Fibroblast of mammary gland (primary cell): ENCODE measurements around the gene WWOX.

ENCODE experiments used
- DNase-seq: peaks from one replicate; pipeline ENCODE4 v3.0.0-alpha.2; 2010; ENCODE audit warnings: low read depth
- H3K4me3 ChIP-seq: 2 replicates; pipeline ENCODE4 v1.5.1; 2011; ENCODE audit warnings: low read depth, mild to moderate bottlenecking, low read length, moderate library complexity; ENCODE audit not compliant: control insufficient read depth
- TF ChIP-seq, protein P1 (sequence below): conservative IDR thresholded peaks from 2 replicates; pipeline ENCODE4 v1.5.1; 2011; ENCODE audit warnings: low read depth, low read length, inconsistent platforms; ENCODE audit not compliant: control insufficient read depth, insufficient read depth

Gene WWOX

DNA sequence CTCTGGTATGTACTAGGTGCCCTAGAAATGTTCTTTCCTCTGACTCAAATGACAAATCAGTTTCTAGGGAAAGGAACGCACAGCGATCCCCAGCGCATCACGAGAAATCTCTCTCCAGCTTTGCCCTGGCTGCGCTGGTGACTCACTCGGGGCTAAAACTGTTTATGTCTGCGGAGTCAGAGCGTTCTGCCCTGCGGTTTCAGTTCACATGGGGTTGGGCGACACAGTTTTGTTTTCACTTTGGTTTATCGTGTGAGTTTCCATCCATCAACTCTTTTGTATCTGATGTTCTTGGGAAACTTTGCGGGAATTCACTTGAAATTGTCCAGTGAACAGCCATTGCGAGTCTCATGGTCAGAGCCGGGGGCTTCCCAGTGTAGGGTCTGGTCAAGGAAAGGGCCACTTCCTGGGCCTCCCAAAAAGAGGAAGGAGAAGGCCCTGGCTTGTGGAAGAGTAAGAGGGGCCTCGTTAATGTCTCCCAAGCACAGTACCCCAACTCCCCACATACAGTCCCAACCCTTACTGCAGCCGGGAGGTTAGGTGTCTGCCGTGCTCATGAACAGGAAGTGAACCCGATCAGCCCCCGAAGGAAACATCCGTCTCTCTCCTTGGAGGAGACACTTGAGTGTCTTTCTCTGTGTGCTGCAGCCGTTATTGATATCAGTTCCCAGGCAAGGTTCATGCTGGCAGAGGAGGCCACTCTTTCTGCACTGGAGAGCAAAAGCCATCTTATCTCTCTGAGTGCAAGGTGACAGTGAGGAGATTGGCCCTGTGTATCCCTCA is 643.2 kb downstream of the WWOX start:
- DNase-seq, result no peak
- TF ChIP-seq, protein P1, sequence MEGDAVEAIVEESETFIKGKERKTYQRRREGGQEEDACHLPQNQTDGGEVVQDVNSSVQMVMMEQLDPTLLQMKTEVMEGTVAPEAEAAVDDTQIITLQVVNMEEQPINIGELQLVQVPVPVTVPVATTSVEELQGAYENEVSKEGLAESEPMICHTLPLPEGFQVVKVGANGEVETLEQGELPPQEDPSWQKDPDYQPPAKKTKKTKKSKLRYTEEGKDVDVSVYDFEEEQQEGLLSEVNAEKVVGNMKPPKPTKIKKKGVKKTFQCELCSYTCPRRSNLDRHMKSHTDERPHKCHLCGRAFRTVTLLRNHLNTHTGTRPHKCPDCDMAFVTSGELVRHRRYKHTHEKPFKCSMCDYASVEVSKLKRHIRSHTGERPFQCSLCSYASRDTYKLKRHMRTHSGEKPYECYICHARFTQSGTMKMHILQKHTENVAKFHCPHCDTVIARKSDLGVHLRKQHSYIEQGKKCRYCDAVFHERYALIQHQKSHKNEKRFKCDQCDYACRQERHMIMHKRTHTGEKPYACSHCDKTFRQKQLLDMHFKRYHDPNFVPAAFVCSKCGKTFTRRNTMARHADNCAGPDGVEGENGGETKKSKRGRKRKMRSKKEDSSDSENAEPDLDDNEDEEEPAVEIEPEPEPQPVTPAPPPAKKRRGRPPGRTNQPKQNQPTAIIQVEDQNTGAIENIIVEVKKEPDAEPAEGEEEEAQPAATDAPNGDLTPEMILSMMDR, result no peak
- no peak overlapping the region for H3K4me3 ChIP-seq

DNA sequence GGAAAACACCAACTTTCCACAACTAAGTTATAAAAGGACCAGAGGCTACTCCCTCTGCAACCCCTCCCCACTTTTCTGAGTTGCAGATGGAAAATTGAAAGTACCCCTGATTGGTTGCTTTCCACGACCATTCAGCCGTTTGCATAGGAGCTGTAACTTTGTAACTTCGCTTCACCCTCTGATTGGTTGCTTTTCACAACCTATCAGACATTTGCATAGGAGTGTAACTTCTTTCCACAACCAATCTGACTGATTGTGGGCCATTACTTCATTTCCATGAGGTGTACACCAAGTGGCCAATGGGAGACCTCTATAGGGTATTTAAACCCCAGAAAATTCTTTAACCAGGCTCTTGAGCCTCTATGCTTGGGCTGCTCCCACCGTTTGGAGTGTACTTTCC is 644.1 kb downstream of the WWOX start:
- no peak overlapping the region for H3K4me3 ChIP-seq
- DNase-seq, result no peak
- TF ChIP-seq, protein P1, result no peak

DNA sequence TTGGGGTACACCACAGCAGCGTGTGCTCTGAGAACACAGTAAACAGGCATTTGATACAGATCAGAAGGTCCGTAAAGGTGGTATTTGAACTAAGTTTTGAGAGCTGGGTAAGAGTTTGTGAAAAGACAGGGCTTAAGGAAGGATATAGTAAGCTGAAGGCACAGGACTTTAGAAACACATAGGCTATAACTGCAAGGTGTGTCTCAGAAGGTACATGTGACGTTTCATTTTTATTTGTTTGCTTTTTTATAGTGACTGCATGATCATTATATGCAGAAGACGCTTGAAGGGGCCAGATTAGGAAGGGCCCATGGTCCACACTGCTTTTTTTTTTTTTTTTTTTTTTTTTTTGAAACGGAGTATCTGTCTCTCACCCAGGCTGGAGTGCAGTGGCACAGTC is 644.6 kb downstream of the WWOX start:
- H3K4me3 ChIP-seq, result no peak overlapping the region
- no peak for DNase-seq
- TF ChIP-seq, protein P1, result no peak

DNA sequence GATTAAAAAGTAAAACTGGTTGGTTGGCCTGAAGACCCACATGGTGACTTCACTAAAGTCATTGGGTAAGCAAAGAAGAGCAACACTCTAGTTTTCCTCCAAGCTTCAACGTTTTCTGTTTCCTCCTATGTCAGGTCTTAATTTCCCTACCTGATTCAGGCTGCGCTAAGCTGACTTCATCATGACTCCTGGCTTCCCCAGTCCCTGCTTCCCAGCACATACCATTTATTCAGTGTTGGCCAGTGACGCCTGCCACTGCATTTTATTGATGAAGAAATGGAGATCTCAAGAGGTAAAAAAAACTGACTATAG is 645.3 kb downstream of the WWOX start:
- TF ChIP-seq, protein P1, result no peak
- H3K4me3 ChIP-seq, result no peak overlapping the region
- no peak for DNase-seq

DNA sequence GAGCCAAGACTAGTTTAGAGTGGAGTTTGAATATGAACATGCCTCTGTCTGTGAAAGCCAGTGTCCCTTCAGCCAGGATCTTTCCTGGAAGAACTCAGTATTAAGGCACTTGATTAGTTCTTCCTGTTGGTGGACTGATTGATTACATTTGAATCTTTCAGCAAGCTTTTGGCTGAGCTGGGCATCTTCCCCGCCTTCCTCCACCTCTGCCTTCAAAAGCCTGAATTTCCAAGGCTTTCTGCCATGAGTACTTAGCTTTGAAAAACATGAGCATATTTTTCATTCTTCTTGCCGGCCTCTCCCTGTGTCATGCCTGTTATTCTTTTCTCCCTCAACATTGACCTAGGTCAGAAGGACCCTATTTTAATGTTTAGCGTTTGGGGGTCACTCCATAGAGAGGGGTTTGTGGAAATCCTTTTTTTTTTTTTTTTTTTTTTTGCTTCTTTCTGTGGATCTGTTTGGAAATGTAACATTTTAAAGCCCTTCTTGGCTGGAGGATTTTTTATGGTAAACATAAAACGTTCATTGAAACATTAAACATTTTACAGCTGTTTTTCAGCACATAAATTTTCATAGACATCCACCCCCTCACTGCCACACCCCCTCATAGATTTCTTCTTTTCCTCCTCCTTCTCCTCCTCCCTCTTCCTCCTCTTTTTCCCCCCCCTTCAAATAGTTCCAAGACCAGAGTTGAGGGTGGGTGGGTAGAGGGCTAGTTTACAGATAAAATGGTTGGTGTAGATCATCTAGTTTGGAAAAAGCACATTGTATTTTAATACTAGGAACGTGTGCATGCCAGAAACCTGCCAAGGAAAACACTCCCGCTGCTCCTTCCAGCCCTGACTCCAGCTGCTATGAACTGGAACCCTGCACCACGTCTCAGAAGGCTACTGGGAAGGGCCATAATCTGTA is 645.9 kb downstream of the WWOX start:
- TF ChIP-seq, protein P1, result no peak
- no peak overlapping the region for H3K4me3 ChIP-seq

DNA sequence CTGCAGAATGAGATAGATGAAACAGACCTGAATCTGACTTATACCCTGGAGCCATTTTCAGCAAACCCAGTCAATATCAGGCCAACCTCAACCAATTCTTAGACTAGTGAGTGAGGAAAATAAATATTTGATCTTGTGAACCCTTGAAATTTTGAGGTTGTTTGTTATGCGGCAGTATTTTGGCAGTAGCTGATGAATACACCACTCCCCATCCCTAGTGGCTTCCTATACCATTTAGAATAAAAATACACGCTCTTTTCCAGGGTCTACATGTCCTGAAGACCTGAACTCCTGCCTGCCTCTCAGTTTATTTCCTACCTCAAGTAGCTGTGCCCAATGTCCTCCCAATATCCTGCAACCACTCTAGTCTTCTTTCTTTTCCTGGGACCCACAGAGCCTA is 647.3 kb downstream of the WWOX start:
- no peak for DNase-seq
- TF ChIP-seq, protein P1, result no peak

More for the DNA sequence above, 645.9 kb downstream of the WWOX start:
- no peak for DNase-seq

More for the DNA sequence above, 647.3 kb downstream of the WWOX start:
- H3K4me3 ChIP-seq, result no peak overlapping the region
